PC-9 (cell line): Measurements from ENCODE around the gene HSF5. TPM values are rescaled to one million over a fixed set of nuclear protein-coding genes. Genes with fewer than 3 reads are reported as not detected.

Experiments
- BruUV-seq: library from RNA; stranded (reverse); fragments of 400-500 nt; replicated peaks from 2 replicates; lab custom pipeline; 2021; lab: Mats Ljungman, UMichigan
- CTCF ChIA-PET: fragments of 300-600 bp; sonication (Branson Sonifier 250); formaldehyde crosslinking; loops from one replicate; lab custom pipeline; 2022; ENCODE audit warnings: antibody characterized with exemption; lab: Charles Lee
- POLR2A ChIA-PET: fragments of 300-600 bp; sonication (Branson Sonifier 250); formaldehyde crosslinking; loops from one replicate; lab custom pipeline; 2022; ENCODE audit warnings: antibody characterized with exemption; ENCODE audit not compliant: unreplicated experiment; lab: Charles Lee
- DNase-seq, 2 experiments: peaks; one replicate each; pipeline versions ENCODE4 v3.0.0 to v3.0.0-alpha.2; 2015 to 2022; ENCODE audit warnings: mixed read lengths in 1 of 2
- H2AFZ ChIP-seq: fragments of 200-600 bp; sonication (generic); 2 replicates; pipeline ENCODE4 v1.8.1; 2017; ENCODE audit warnings: antibody characterized with exemption
- H3F3A ChIP-seq: fragments of 200-600 bp; sonication (generic); 2 replicates; pipeline ENCODE4 v1.8.1; 2017; ENCODE audit warnings: antibody characterized with exemption, mild to moderate bottlenecking, low read depth; ENCODE audit not compliant: insufficient read depth
- H3K27ac ChIP-seq: fragments of 200-600 bp; sonication (generic); 2 replicates; pipeline ENCODE4 v1.6.1; 2016; ENCODE audit warnings: mixed run types
- H3K27me3 ChIP-seq: fragments of 200-600 bp; sonication (generic); 2 replicates; pipeline ENCODE4 v1.6.1; 2016; ENCODE audit warnings: low read depth, mixed run types; ENCODE audit not compliant: insufficient read depth
- H3K36me3 ChIP-seq: fragments of 200-600 bp; sonication (generic); 2 replicates; pipeline ENCODE4 v1.6.1; 2016; ENCODE audit warnings: low read depth, mixed run types
- H3K4me1 ChIP-seq: fragments of 200-600 bp; sonication (generic); replicated peaks from 2 replicates; pipeline ENCODE4 v1.6.1; 2016; ENCODE audit warnings: mixed run types; ENCODE audit not compliant: insufficient read depth
- H3K4me2 ChIP-seq: fragments of 200-600 bp; sonication (generic); 2 replicates; pipeline ENCODE4 v1.6.1; 2017; ENCODE audit warnings: mixed run types
- H3K4me3 ChIP-seq: fragments of 200-600 bp; sonication (generic); 2 replicates; pipeline ENCODE4 v1.6.1; 2016; ENCODE audit warnings: mixed run types
- H3K79me2 ChIP-seq: fragments of 200-600 bp; sonication (generic); 2 replicates; pipeline ENCODE4 v1.6.1; 2017; ENCODE audit warnings: low read depth, mixed run types
- H3K9me2 ChIP-seq: fragments of 200-600 bp; sonication (generic); 2 replicates; pipeline ENCODE4 v1.8.1; 2017; ENCODE audit warnings: mild to moderate bottlenecking; ENCODE audit not compliant: insufficient read depth
- H3K9me3 ChIP-seq: fragments of 200-600 bp; sonication (generic); 2 replicates; pipeline ENCODE4 v1.8.1; 2016; ENCODE audit warnings: low read depth; ENCODE audit not compliant: insufficient read depth
- H4K20me1 ChIP-seq: fragments of 200-600 bp; sonication (generic); 2 replicates; pipeline ENCODE4 v1.8.1; 2017; ENCODE audit not compliant: insufficient read depth
- EZH2 ChIP-seq: fragments of 200-600 bp; sonication (generic); IDR thresholded peaks from 2 replicates; pipeline ENCODE4 v1.8.0; 2017; ENCODE audit warnings: antibody characterized with exemption, low read depth
- intact Hi-C: fragments of 100-400 bp; cut with micrococcal nuclease; formaldehyde crosslinking; loops from one replicate; pipeline ENCODE4 v1.10.0; 2022; ENCODE audit not compliant: unreplicated experiment
- total RNA-seq: library from RNA; stranded (reverse); gene quantifications from 2 replicates; pipeline ENCODE4 v1.2.3, GENCODE V29; 2021
- TF ChIP-seq, protein P1 (sequence below): fragments of 200-600 bp; sonication (generic); conservative IDR thresholded peaks from 2 replicates; pipeline ENCODE4 v1.6.1; 2017; ENCODE audit warnings: mixed run types, antibody characterized with exemption, mild to moderate bottlenecking, moderate library complexity

The HSF5 gene
- total RNA-seq, 1 experiment from 2014 or later: not detected

DNA sequence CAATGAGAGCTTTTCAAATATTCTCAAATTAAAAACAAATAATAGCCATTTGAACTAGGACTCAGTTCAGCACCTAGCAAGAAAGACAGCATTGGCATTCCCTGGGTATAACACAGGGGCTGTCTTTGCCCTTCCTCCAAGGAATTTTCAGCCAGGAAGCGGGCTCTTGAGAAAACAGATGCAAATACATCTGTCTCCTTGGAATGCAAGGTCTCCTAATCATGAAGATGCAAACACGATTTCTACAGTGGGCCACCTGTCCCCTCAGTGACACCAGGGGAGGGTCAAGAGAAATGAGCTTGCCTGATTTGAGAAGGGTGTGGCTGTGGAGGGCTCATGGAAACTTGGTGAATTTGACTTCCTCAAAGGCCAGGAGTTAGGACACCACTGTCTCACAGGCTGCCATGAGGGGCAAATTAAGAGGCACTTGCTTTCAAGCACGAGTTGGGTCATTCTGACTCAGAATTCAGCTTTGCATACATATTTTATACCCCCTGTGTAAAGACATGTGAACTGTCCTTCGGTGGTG is 111.7 kb downstream of the HSF5 start:
- Histone ChIP-seq H3K9me2 (no peaks in the 10 kb centered on the region), H4K20me1 (no peaks in the 10 kb centered on the region), H3K4me2 (peak overlapping the region; percentile 29), H3K4me1 (peaks cover 23% of the 10 kb centered on the region), H3K27me3 (peaks cover 11% of the 10 kb centered on the region), H3F3A (0 out of 2 replicates have a peak, but pooled peaks cover 5% of the 10 kb centered on the region), H3K9me3 (no peaks in the 10 kb centered on the region), H3K27ac (no peak overlapping the region), H3K79me2 (no peaks in the 10 kb centered on the region), H3K4me3 (no peak overlapping the region), H2AFZ (no peak overlapping the region), H3K36me3 (no peaks in the 10 kb centered on the region)
- TF ChIP-seq, protein P1, sequence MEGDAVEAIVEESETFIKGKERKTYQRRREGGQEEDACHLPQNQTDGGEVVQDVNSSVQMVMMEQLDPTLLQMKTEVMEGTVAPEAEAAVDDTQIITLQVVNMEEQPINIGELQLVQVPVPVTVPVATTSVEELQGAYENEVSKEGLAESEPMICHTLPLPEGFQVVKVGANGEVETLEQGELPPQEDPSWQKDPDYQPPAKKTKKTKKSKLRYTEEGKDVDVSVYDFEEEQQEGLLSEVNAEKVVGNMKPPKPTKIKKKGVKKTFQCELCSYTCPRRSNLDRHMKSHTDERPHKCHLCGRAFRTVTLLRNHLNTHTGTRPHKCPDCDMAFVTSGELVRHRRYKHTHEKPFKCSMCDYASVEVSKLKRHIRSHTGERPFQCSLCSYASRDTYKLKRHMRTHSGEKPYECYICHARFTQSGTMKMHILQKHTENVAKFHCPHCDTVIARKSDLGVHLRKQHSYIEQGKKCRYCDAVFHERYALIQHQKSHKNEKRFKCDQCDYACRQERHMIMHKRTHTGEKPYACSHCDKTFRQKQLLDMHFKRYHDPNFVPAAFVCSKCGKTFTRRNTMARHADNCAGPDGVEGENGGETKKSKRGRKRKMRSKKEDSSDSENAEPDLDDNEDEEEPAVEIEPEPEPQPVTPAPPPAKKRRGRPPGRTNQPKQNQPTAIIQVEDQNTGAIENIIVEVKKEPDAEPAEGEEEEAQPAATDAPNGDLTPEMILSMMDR: no peak
- TF ChIP-seq EZH2: no peak
- ChIA-PET POLR2A (no interaction called here), CTCF (no interaction called here)
- no TSS peak for BruUV-seq
- DNase-seq: no peak
- intact Hi-C loops: loop anchor here (2.0 kb wide), 2 partner anchors 14 to 24 kb away; partner anchors contain the start of gene SUPT4H1

DNA sequence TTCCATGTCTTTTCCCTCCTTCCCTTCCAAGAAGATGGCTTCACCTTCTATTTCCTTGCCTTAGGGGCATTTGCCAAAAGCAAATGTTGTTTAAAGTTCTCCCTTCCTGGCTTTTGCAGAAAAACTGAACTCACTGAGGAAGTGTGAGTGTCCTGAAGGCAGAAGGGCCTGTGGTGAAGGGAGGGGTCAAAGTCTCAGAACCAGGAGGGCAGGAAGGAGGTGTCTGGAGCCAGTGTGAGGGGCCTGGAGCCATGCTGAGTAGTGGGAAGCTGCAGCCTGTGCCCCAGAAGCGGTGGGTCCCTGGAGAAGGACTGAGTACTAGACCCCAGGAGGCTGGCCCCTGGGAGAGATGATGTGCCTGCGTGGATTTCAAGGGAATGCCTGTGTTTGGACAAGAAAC is 112.4 kb downstream of the HSF5 start:
- no peak for DNase-seq
- H3K4me2 ChIP-seq: no peak overlapping the region
- no peaks in the 10 kb centered on the region for H4K20me1 ChIP-seq
- H3K4me3 ChIP-seq: no peak overlapping the region
- no peaks in the 10 kb centered on the region for H3K9me2 ChIP-seq
- 0 out of 2 replicates have a peak, but pooled peaks cover 5% of the 10 kb centered on the region for H3F3A ChIP-seq
- ChIA-PET CTCF (no interaction called here), POLR2A (no interaction called here)
- no peaks in the 10 kb centered on the region for H3K36me3 ChIP-seq
- H3K4me1 ChIP-seq: peaks cover 23% of the 10 kb centered on the region
- intact Hi-C loops: loop anchor here (2.0 kb wide), 2 partner anchors 15 to 23 kb away; partner anchors contain the start of gene SUPT4H1
- no peak for TF ChIP-seq EZH2
- TF ChIP-seq, protein P1: no peak
- no peak overlapping the region for H3K27ac ChIP-seq
- no peak overlapping the region for H2AFZ ChIP-seq
- no TSS peak for BruUV-seq
- H3K79me2 ChIP-seq: no peaks in the 10 kb centered on the region
- H3K9me3 ChIP-seq: no peaks in the 10 kb centered on the region
- peaks cover 10% of the 10 kb centered on the region for H3K27me3 ChIP-seq

DNA sequence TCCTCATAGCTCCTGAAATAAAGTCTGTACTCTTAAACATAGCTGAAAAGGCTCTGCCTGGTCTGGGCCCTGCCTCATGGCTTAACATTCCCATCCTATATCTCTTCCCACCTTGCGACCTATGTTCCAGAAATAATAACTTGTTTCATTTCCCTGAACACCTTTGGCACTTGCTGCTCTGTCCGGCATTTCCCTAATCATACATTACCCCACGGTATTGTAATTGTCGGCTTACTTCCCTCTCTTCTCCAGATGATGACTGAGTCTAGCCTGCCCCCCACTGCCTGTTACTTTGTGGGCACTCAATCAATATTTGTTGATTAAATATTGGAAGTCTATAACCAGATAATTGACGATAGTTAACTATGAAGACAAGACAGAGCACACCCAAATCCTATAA is 113.0 kb downstream of the HSF5 start:
- Histone ChIP-seq H3K27me3 (peaks cover 8% of the 10 kb centered on the region; the same call in 1 of the 2 replicates), H3K27ac (no peak overlapping the region), H3K9me3 (no peaks in the 10 kb centered on the region), H3K4me2 (no peak overlapping the region), H3K79me2 (no peaks in the 10 kb centered on the region), H3K4me3 (no peak overlapping the region), H2AFZ (no peak overlapping the region), H4K20me1 (no peaks in the 10 kb centered on the region), H3K4me1 (peaks cover 23% of the 10 kb centered on the region), H3K9me2 (no peaks in the 10 kb centered on the region), H3F3A (0 out of 2 replicates have a peak, but pooled peaks cover 5% of the 10 kb centered on the region), H3K36me3 (no peaks in the 10 kb centered on the region)
- CTCF ChIA-PET: no interaction called here
- POLR2A ChIA-PET: no interaction called here
- BruUV-seq: no TSS peak
- DNase-seq: no peak
- TF ChIP-seq, protein P1: no peak
- TF ChIP-seq EZH2: no peak
- intact Hi-C loops: no loop called here
